D721Med (cell line): ENCODE measurements around the gene LRMDA.

ENCODE experiments used
- DNase-seq: peaks from one replicate; pipeline ENCODE4 v3.0.0; 2011; ENCODE audit warnings: low spot score; ENCODE audit not compliant: insufficient read length
- FAIRE-seq: peaks from 2 replicates; lab custom pipeline; 2011; peaks lifted over from hg19 to GRCh38; lab: Jason Lieb, UNC
- TF ChIP-seq, protein P1 (sequence below): IDR thresholded peaks from 2 replicates; pipeline ENCODE4 v1.5.1; 2012; ENCODE audit warnings: mild to moderate bottlenecking, control low read depth; ENCODE audit not compliant: insufficient read depth; ENCODE audit errors: missing control alignments

The LRMDA gene

DNA sequence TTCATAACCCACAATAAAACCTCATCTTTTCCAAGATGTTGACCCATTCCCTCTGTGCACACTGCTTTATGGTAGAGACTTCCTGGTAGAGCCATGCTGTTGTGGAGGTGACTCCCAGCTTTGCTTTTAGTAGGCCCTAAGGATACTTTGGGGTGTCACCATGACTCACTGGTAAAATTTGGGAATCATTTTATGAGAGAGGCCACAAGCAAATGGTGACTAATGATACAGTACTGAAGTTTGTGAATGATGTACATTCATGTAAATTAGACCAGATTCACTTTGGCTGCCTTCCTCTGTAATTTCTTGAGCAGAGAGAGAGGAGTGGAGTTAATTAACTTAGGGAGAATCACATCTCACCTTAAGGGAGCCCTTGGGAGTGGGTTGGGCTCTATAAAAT lies 686.5 kb downstream of the LRMDA start:
- FAIRE-seq (no peak), DNase-seq (no peak)
- TF ChIP-seq, protein P1, sequence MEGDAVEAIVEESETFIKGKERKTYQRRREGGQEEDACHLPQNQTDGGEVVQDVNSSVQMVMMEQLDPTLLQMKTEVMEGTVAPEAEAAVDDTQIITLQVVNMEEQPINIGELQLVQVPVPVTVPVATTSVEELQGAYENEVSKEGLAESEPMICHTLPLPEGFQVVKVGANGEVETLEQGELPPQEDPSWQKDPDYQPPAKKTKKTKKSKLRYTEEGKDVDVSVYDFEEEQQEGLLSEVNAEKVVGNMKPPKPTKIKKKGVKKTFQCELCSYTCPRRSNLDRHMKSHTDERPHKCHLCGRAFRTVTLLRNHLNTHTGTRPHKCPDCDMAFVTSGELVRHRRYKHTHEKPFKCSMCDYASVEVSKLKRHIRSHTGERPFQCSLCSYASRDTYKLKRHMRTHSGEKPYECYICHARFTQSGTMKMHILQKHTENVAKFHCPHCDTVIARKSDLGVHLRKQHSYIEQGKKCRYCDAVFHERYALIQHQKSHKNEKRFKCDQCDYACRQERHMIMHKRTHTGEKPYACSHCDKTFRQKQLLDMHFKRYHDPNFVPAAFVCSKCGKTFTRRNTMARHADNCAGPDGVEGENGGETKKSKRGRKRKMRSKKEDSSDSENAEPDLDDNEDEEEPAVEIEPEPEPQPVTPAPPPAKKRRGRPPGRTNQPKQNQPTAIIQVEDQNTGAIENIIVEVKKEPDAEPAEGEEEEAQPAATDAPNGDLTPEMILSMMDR = no peak

DNA sequence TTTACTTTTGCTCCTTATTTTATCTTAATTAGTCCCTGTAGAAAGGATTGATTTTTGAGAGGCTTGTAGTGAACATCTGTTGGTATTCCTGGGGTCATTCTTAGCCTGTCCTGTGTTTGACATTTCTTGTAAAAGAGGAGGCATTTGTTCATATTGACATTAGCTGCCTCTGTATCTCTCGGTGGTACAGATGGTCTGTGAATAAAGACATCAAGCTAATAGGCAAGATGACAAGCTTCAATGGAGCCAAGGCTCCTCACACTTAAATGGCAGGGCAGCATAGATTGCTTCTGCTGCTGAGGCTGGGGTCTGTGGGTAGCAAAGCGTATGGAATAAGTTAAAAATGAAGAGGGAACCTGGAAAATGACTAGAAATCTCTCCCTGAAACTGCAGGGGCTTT lies 687.6 kb downstream of the LRMDA start:
- FAIRE-seq = no peak
- no peak for DNase-seq
- TF ChIP-seq, protein P1 = no peak

DNA sequence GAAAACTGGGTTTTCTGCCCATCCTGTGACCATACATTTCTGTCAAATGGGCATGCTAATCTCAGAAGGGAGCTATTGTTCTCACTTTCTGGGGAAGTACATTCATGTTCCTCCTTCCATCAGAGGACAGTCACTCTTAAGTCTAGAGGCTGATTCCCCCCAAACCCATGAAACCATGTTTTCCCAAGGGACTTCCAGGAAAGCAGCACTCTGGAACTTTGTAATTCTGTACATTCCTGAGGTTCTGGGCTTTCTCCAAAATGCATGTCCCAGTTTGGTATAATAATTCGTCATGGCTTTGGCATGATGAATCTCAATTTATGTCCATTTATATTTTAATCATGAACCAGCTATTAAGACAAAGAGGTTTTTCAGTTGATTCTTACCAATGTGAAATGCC lies 688.1 kb downstream of the LRMDA start:
- DNase-seq (no peak), FAIRE-seq (no peak)

DNA sequence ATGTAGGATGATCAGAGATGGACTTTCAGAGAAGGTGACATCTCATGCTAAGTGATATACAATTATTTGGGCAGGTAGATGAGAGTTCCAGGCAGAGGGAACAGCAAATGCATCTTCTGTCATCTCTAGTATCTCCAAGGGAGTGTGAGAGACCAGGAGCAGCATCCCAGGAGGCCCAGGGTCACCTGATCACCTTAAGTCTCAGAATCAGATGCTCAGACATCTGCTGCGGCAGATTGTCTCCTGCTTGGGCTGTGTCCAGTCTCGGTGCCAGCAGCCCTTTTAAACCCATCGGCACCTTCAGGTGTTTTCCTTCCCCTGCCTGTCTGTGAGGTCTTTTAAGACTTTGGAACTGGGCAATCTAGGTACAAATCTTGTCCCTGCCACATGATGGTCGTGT lies 690.6 kb downstream of the LRMDA start:
- DNase-seq (no peak), FAIRE-seq (no peak)
- TF ChIP-seq, protein P1 = no peak

More for the DNA sequence above, 688.1 kb downstream of the LRMDA start:
- TF ChIP-seq, protein P1 = no peak

DNA sequence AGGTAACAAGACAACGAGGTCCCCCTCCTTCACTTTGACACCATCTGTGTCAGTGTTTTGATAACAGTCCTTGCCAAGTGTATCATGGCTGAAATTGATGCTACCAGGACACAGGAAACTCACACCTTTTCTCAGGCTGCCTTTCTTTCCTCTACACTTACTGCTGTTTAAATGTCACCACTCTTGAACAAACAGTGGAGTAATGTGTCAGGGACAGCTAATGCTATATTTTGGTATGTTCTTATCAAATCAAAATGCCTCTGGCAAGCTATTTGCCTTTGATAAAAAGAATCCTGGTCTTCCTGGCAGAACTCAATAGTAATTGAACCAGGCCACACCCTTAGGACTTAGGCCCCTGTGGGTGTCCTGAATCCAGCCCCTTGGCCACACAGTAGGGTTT lies 692.9 kb downstream of the LRMDA start:
- FAIRE-seq (no peak), DNase-seq (no peak)
- TF ChIP-seq, protein P1 = no peak

DNA sequence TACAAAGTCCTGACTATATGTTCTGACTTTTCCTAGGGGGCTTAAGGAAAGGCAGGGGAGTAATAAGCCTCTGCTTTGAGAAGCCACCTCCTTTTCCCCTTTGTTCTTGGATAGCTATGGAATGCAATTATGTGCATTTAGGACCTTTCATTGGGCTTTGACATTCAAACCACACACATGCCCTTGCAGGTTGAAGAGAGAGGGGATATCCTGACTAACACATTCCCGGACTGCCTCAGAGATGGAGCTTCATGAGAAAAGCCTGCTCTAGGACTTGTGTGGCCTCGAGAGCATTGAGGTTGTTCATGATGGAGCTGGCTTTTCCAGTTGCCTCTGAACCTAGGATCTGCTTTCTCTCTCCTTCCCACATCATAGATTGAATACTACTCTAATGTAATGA lies 694.5 kb downstream of the LRMDA start:
- no peak for DNase-seq
- no peak for FAIRE-seq

DNA sequence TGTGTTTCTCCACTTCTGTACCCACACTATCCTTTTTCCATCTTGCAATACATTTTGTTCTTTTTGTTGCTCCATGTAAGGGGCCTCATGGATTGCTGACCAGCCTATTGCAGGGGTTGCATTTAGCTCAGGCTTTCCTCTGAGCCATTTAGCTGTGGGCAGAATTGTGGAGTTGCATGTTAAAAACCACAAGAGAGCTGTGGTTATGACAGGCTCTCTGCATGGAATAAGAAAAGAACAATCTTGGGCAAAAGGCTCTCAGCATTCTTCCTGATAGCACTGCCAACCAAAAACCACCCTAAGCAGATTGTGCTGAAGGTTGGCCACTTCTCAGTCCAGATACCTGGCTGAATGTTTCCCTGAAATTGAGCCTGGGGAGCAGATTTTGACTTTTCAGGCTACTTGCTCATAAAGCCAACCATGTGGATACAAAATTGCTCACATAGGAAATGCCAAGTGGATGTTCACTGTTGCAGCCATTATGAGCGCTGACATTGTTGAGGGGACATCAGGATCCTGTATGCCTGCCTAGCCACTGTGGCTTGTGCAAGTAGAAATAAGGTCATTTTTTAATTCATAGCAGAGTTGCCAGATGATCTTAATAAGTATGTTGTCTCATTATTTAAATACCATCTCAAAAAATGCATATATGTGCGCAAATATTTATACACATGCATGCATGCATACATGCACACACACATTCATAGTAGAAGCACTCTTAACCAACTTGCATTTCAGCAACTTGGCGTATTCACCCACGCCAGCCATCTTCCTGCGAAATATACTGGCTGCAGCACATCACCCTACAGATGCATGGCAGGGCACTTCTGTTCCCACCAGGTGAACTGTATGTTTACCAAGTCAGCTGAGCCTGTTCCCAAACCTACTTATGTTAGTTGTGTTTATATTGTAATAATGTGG lies 695.4 kb downstream of the LRMDA start:
- TF ChIP-seq, protein P1 = no peak
- FAIRE-seq (no peak), DNase-seq (no peak)

More for the DNA sequence above, 694.5 kb downstream of the LRMDA start:
- TF ChIP-seq, protein P1 = no peak
